Glomerular endothelial cell (primary cell): ENCODE results near the gene PTPRN2. TPM values are rescaled to one million over a fixed set of nuclear protein-coding genes. Genes with fewer than 3 reads are reported as not detected.
"Not testable (repeated sequence)": the region's sequence is repeated elsewhere in the genome, so short reads cannot be mapped to it uniquely, and the experiment has no call there.

Experiments
- DNase-seq: peaks from one replicate; pipeline ENCODE4 v3.0.0-alpha.2; 2011; ENCODE audit warnings: low read depth, low spot score; ENCODE audit errors: extremely low read depth
- total RNA-seq: library from RNA; depleted of rRNA; stranded (reverse); fragments of >200 nt; gene quantifications from 2 replicates; pipeline ENCODE4 v1.2.3, GENCODE V29; 2015

The PTPRN2 gene
- total RNA-seq, 1 donor from 2014 or later: 10.0 TPM

DNA sequence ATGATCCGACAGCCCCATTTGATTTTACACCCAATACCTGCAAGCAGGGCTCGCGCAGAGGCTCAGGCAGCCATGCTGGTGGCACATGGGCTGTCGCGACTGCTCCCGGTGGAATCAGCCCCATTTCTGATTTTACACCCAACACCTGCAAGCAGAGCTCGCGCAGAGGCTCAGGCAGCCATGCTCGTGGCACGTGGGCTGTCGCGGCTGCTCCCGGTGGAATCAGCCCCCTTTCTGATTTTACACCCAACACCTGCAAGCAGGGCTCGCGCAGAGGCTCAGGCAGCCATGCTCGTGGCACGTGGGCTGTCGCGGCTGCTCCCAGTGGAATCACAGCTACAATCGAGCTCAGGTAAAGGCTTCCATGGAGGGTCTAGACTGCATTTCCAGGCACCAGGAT lies 244.1 kb downstream of the PTPRN2 start:
- no peak for DNase-seq

- not testable (repeated sequence) for DNase-seq
Measured at GRCh38 chr7:158341097-158341496, 246.5 kb downstream of the PTPRN2 start.

- DNase-seq: not testable (repeated sequence)
Measured at GRCh38 chr7:158336952-158337351, 250.7 kb downstream of the PTPRN2 start.

DNA sequence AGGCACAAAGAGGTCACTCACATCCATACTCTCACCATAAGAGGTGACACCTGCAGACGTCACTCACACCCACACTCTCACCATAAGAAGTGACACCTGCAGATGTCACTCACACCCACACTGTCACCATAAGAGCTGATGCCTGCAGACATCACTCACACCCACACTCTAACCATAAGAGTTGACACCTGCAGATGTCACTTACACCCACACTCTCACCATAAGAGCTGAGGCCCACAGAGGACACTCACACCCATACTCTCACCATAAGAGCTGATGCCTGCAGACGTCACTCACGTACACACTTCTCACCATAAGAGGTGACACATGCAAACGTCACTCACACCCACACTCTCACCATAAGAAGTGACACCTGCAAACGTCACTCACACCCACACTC lies 255.1 kb downstream of the PTPRN2 start:
- DNase-seq: not testable (repeated sequence)

DNA sequence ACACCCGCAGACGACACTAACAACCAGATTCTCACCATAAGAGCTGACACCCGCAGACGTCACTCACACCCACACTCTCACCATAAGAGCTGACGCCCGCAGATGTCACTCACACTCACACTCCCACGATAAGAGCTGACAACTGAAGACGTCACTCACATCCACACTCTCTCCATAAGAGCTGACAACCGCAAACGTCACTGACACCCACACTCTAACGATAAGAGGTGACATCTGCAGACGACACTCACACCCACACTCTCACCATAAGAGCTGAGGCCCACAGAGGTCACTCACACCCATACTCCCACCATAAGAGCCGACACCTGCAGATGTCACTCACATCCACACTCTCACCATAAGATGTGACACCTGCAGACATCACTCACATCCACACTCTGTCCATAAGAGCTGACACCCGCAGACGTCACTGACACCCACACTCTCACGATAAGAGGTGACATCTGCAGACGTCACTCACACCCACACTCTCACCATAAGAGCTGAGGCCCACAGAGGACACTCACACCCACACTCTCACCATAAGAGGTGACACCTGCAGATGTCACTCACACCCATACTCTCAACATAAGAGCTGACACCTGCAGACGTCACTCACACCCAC lies 255.7 kb downstream of the PTPRN2 start:
- DNase-seq: not testable (repeated sequence)

DNA sequence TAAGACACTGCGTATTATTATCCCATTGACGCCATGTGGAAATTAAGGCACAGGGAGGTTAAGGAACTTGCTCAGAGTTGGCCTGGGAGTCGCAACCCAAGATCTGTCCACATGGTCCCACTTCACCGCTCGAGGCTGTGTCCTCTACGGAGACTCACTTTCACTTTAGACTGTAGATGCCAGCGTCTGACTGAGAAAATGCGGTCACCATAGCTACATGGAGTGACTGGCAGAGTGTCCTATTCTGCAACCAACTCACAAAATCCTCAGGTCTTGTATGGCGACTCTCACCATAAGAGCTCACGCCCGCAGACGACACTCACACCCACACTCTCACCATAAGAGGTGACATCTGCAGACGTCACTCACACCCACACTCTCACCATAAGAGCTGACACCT lies 257.9 kb downstream of the PTPRN2 start:
- DNase-seq: no peak

DNA sequence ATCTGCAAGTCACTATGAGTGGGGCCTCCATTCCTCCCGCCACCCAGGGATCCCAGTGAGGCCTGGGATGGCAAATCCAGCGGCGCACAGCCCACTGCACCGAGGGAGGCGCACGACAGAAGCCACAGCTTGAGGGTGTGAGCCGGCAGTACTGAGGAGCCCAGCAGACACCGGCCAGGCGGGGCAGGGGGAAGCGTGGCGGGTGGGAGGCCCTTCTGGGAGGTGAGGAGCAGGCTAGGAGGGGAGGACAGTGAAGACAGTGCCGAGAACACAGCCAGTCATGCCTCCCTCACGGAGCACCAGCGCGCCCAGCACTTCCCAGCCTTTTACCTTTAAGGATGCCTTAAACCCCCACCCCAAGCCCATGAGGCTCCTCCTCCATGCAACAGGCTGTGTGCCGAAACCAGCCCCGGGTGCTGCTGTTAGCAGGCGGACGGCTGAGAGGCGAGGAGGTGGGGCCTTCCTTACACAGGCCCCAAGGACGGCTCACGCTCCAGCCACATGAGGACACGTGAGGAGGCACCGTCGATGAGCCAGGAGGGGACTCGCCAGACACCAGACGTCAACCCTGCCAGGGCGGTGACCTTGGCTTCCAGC lies 258.5 kb downstream of the PTPRN2 start:
- DNase-seq: no peak

- no peak for DNase-seq
Measured at GRCh38 chr7:158328376-158329013, 259.1 kb downstream of the PTPRN2 start.

GRCh38 chr7:158327571-158328180 lies 259.9 kb downstream of the PTPRN2 start:
- DNase-seq: no peak

GRCh38 chr7:158327012-158327411 lies 260.6 kb downstream of the PTPRN2 start:
- DNase-seq: no peak

GRCh38 chr7:158325530-158326381 lies 261.9 kb downstream of the PTPRN2 start:
- no peak for DNase-seq

- DNase-seq: no peak
Measured at GRCh38 chr7:158324397-158325360, 262.9 kb downstream of the PTPRN2 start.

- no peak for DNase-seq
Measured at GRCh38 chr7:158323741-158324396, 263.8 kb downstream of the PTPRN2 start.

GRCh38 chr7:158322616-158323530 lies 264.8 kb downstream of the PTPRN2 start:
- no peak for DNase-seq

- no peak for DNase-seq
Measured at GRCh38 chr7:158321936-158322615, 265.5 kb downstream of the PTPRN2 start.

DNA sequence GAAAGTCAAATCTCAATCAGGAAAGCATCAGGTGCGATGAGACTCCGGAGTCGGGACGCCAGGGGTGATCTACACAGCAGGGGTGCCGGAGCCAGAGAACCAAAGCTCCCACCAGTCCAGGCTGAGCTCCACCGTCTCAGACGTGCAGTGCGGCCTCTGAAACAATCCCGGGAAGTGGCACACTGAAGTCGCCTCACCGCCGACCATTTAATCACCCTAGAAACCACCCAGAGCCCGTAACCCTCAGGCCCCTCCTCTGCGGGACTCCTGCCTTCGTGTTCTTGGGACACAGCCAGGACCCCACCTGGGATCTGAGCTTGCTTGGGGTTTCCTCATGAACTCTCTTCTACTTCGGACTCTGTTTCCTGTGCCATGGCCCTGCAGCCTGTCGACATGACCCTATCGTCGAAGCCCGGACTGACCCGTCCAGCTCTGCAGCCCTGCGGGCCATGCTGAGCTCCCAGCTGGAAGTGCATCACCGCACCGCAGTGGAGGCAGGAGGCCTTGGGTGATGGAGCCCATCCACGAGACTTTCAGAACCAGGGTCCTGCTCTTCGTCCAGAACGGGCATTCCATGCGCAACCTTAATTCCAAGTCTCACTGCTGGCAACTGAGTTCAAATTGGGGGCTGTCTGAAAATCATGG lies 266.4 kb downstream of the PTPRN2 start:
- no peak for DNase-seq

DNA sequence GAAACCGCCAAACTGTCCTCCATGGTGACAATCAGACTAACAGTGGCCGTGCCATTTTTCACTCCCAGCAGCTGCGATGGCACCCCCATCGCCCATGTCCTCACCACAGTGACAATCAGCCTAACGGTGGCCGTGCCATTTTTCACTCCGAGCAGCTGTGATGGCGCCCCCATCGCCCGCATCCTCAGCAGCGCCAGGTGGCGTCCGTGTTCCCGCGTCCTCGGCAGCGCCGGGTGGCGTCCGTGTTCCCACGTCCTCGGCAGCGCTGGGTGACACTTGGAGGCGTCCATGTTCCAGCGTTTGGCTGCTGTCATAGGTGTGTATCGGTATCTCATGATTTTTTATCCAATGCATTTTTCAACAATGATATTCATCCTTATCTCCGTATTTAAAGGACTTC lies 267.3 kb downstream of the PTPRN2 start:
- DNase-seq: no peak
